SK-N-SH (cell line): ENCODE results near the gene SGO2. TPM values are rescaled to one million over a fixed set of nuclear protein-coding genes. Genes with fewer than 3 reads are reported as not detected.

Source experiments
- CTCF ChIA-PET: fragments of 300-600, 350-600 bp; formaldehyde crosslinking; extraction: SDS; loops from one replicate; lab custom pipeline; 2021; lab: Yijun Ruan, JAX
- POLR2A ChIA-PET: fragments of 350-600 bp; sonication (Branson Sonifier 250); formaldehyde crosslinking; extraction: SDS; loops from one replicate; lab custom pipeline; 2020; ENCODE audit warnings: antibody characterized with exemption, inconsistent platforms; lab: Yijun Ruan, JAX
- DNase-seq: peaks from one replicate; pipeline ENCODE4 v3.0.0; 2012
- H2AFZ ChIP-seq: fragments of 200-600 bp; sonication (generic); 2 replicates; pipeline ENCODE4 v1.8.1; 2016; ENCODE audit warnings: antibody characterized with exemption, mild to moderate bottlenecking, low read depth
- H3F3A ChIP-seq: fragments of 200-600 bp; sonication (generic); replicated peaks from 2 replicates; pipeline ENCODE3; 2016; ENCODE audit warnings: antibody characterized with exemption, mild to moderate bottlenecking; ENCODE audit not compliant: insufficient read depth
- H3K27ac ChIP-seq, 2 experiments: fragments of 200-500 bp in 1 of 2; fragments of 200-600 bp in 1 of 2; sonication (Bioruptor generic) in 1 of 2; sonication (generic), shearing (Covaris generic) in 1 of 2; 2 replicates each; pipeline versions ENCODE4 v1.5.1 to v1.6.1; 2014 to 2016; ENCODE audit warnings: low read depth in 2 of 2, inconsistent platforms in 1 of 2, low read length in 1 of 2, mild to moderate bottlenecking in 1 of 2, mixed read lengths in 1 of 2
- H3K27me3 ChIP-seq: fragments of 200-600 bp; sonication (generic), shearing (Covaris generic); 2 replicates; pipeline ENCODE4 v1.6.1; 2016; ENCODE audit warnings: mixed run types; ENCODE audit not compliant: insufficient read depth
- H3K36me3 ChIP-seq, 2 experiments: fragments of 200-500 bp in 1 of 2; fragments of 200-600 bp in 1 of 2; sonication (Bioruptor generic) in 1 of 2; sonication (generic) in 1 of 2; replicated peaks in 1 of 2; 2 replicates each; pipeline versions ENCODE3 to v1.5.1; 2014 to 2016; ENCODE audit warnings: low read length in 1 of 2, mild to moderate bottlenecking in 1 of 2; ENCODE audit not compliant: insufficient read depth in 2 of 2, control insufficient read depth in 1 of 2
- H3K4me1 ChIP-seq, 2 experiments: fragments of 200-500 bp in 1 of 2; fragments of 200-600 bp in 1 of 2; sonication (Bioruptor generic) in 1 of 2; sonication (generic), shearing (Covaris generic) in 1 of 2; 2 replicates each; pipeline versions ENCODE4 v1.5.1 to v1.6.1; 2014 to 2016; ENCODE audit warnings: low read depth in 1 of 2, low read length in 1 of 2, mixed run types in 1 of 2; ENCODE audit not compliant: insufficient read depth in 2 of 2, control insufficient read depth in 1 of 2
- H3K4me2 ChIP-seq: fragments of 200-600 bp; sonication (generic), shearing (Covaris generic); 2 replicates; pipeline ENCODE4 v1.6.1; 2017; ENCODE audit warnings: mixed run types
- H3K4me3 ChIP-seq, 2 experiments: fragments of 200-500 bp in 1 of 2; fragments of 200-600 bp in 1 of 2; sonication (Bioruptor generic) in 1 of 2; sonication (generic), shearing (Covaris generic) in 1 of 2; 2 replicates each; pipeline versions ENCODE4 v1.5.1 to v1.8.1; 2014 to 2016; ENCODE audit warnings: low read depth in 2 of 2, inconsistent platforms in 1 of 2, low read length in 1 of 2, mild to moderate bottlenecking in 1 of 2, mixed read lengths in 1 of 2, moderate library complexity in 1 of 2
- H3K79me2 ChIP-seq: fragments of 200-600 bp; sonication (generic); 2 replicates; pipeline ENCODE4 v1.8.1; 2017; ENCODE audit warnings: mild to moderate bottlenecking; ENCODE audit not compliant: insufficient read depth
- H3K9ac ChIP-seq: fragments of 200-600 bp; sonication (generic); 2 replicates; pipeline ENCODE4 v1.6.1; 2017; ENCODE audit warnings: mixed run types
- H3K9me2 ChIP-seq: fragments of 200-600 bp; sonication (generic); 2 replicates; pipeline ENCODE4 v1.6.1; 2017; ENCODE audit warnings: mixed run types
- H3K9me3 ChIP-seq: fragments of 200-600 bp; sonication (generic); 2 replicates; pipeline ENCODE4 v1.6.1; 2017; ENCODE audit warnings: mixed run types, mild to moderate bottlenecking, moderate library complexity
- H4K20me1 ChIP-seq: fragments of 200-600 bp; sonication (generic); 2 replicates; pipeline ENCODE4 v1.6.1; 2017; ENCODE audit warnings: mild to moderate bottlenecking, mixed run types; ENCODE audit not compliant: insufficient read depth
- ELF1 ChIP-seq: IDR thresholded peaks from 2 replicates; pipeline ENCODE4 v1.4.0; 2012
- EP300 ChIP-seq, 2 experiments: IDR thresholded peaks; 2 replicates each; pipeline versions ENCODE4 v1.4.0 to v1.6.1; 2012; ENCODE audit warnings: borderline replicate concordance in 1 of 2, low read depth in 1 of 2, low read length in 1 of 2
- EZH2phosphoT487 ChIP-seq: fragments of 200-600 bp; sonication (generic); IDR thresholded peaks from 2 replicates; pipeline ENCODE4 v1.6.1; 2017; ENCODE audit warnings: low read depth, mixed run types, mild to moderate bottlenecking, antibody characterized with exemption, moderate library complexity, borderline replicate concordance
- FOSL2 ChIP-seq: IDR thresholded peaks from 2 replicates; pipeline ENCODE4 v1.4.0; 2012; ENCODE audit warnings: low read depth, mild to moderate bottlenecking, moderate library complexity, borderline replicate concordance
- GABPA ChIP-seq: IDR thresholded peaks from 2 replicates; pipeline ENCODE4 v1.4.0; 2012; ENCODE audit warnings: low read depth, mild to moderate bottlenecking
- IRF3 ChIP-seq: fragments of 150-350 bp; IDR thresholded peaks from 2 replicates; pipeline ENCODE4 v1.6.1; 2016; ENCODE audit warnings: mild to moderate bottlenecking, low read depth, low read length
- JUND ChIP-seq: IDR thresholded peaks from 2 replicates; pipeline ENCODE4 v1.4.0; 2012
- MAX ChIP-seq: IDR thresholded peaks from 2 replicates; pipeline ENCODE4 v1.4.0; 2012; ENCODE audit warnings: low read depth
- MEF2A ChIP-seq: IDR thresholded peaks from 2 replicates; pipeline ENCODE4 v1.4.0; 2012; ENCODE audit warnings: low read depth, borderline replicate concordance
- PBX3 ChIP-seq: IDR thresholded peaks from 2 replicates; pipeline ENCODE4; 2012
- RAD21 ChIP-seq: IDR thresholded peaks from 2 replicates; pipeline ENCODE4 v1.6.1; 2012; ENCODE audit warnings: mild to moderate bottlenecking, low read length
- REST ChIP-seq: IDR thresholded peaks from 2 replicates; pipeline ENCODE4 v1.6.1; 2012; ENCODE audit warnings: mild to moderate bottlenecking, low read depth, low read length, moderate library complexity
- RXRA ChIP-seq: IDR thresholded peaks from 2 replicates; pipeline ENCODE4 v1.4.0; 2012; ENCODE audit warnings: low read depth, mild to moderate bottlenecking, borderline replicate concordance
- SIN3A ChIP-seq: IDR thresholded peaks from 2 replicates; pipeline ENCODE4 v1.6.1; 2012; ENCODE audit warnings: low read depth, mild to moderate bottlenecking, low read length, moderate library complexity, borderline replicate concordance
- SMC3 ChIP-seq: IDR thresholded peaks from 2 replicates; pipeline ENCODE4 v1.6.1; 2012; ENCODE audit warnings: low read depth, low read length, improper control_type of control experiment
- TAF1 ChIP-seq: IDR thresholded peaks from 2 replicates; pipeline ENCODE4 v1.6.1; 2012; ENCODE audit warnings: low read depth, mild to moderate bottlenecking, low read length, moderate library complexity, borderline replicate concordance
- TCF12 ChIP-seq: IDR thresholded peaks from 2 replicates; pipeline ENCODE4 v1.4.0; 2012
- YY1 ChIP-seq: IDR thresholded peaks from 2 replicates; pipeline ENCODE4 v1.4.0; 2012; ENCODE audit warnings: low read depth, mild to moderate bottlenecking
- WGBS: methylation state at CpG from one replicate; pipeline ENCODE4 v1.1.6; 2017; ENCODE audit warnings: low lambda C conversion rate; 5-methylcytosine and 5-hydroxymethylcytosine counted together
- polyA plus RNA-seq, 3 experiments: library from polyadenylated mRNA; depleted of rRNA; stranded (reverse); fragments of >200 nt; gene quantifications; 2 replicates each; pipeline ENCODE4 v1.2.3, GENCODE V29; 2012

The SGO2 gene
- polyA plus RNA-seq, 1 of the 3 experiments (the other 2 are of a cell fraction) = 2.8 TPM

DNA sequence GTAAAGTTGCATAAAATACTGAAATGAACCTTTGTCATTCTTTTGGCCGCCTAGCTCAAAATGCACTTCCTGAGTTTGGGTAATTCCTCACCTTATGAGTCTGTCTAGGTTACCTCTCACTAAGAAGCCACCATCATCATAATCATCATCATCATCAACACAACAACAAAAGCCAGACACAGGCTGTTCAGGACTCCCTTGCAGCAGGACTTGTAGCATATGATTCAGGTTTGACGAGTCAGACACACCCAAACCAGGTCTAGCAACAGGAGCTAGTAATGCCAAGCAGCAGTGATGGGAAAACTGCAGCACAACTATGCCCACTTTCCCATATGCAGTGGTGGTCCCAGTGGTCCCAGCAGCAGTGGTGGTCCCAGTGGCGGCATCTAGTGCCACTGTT is 2.8 kb upstream of the SGO2 start:
- WGBS = 66% methylated on average over 3 of the region's 3 CpGs

More for the DNA sequence above, 2.8 kb upstream of the SGO2 start:
- no peaks in the 10 kb centered on the region for H3K9me2 ChIP-seq
- no peak overlapping the region for H2AFZ ChIP-seq
- ChIA-PET CTCF (interaction anchor here (1.3 to 3.3 kb wide), 4 partner anchors 13 to 190 kb away, joined by 5 to 9 read pairs (median 7); partner anchors contain the start of gene KCTD18), POLR2A (no interaction called here)
- H3K9ac ChIP-seq = no peak overlapping the region
- no peak overlapping the region for H3K4me2 ChIP-seq
- H3K27me3 ChIP-seq = no peaks in the 10 kb centered on the region; the same call in 1 of the 2 replicates
- no peaks in the 10 kb centered on the region for H3K36me3 ChIP-seq
- H3K9me3 ChIP-seq = 0 out of 2 replicates have a peak, but pooled peaks cover under 1% of the 10 kb centered on the region
- H3K27ac ChIP-seq = no peak overlapping the region
- TF ChIP-seq TAF1 = no peak
- TF ChIP-seq MAX = no peak
- TF ChIP-seq REST = no peak
- TF ChIP-seq SMC3 = no peak
- no peak for TF ChIP-seq TCF12
- no peak for TF ChIP-seq YY1
- no peak for TF ChIP-seq ELF1
- no peak for TF ChIP-seq FOSL2
- no peak for TF ChIP-seq RAD21
- TF ChIP-seq JUND = no peak
- TF ChIP-seq MEF2A = no peak
- TF ChIP-seq PBX3 = no peak
- no peak for TF ChIP-seq RXRA
- no peak for TF ChIP-seq GABPA
- TF ChIP-seq EP300 (IDR thresholded peaks at IDR 0.05; ENCODE audit: borderline replicate concordance in 1 of 2, low read depth in 1 of 2, low read length in 1 of 2) = no peak
- TF ChIP-seq IRF3 = no peak
- no peak for TF ChIP-seq EZH2phosphoT487
- TF ChIP-seq SIN3A = no peak
- no peaks in the 10 kb centered on the region for H3F3A ChIP-seq
- no peaks in the 10 kb centered on the region for H4K20me1 ChIP-seq
- H3K4me3 ChIP-seq = no peak overlapping the region
- peaks cover 20% of the 10 kb centered on the region for H3K79me2 ChIP-seq
- DNase-seq = no peak
- peaks cover 11 to 13% of the 10 kb centered on the region in 2 experiments; a peak in 3 of 4 replicates for H3K4me1 ChIP-seq
